GM23338 (cell line): ENCODE data around the gene TSPYL2.

Source experiments
- CREB1 ChIP-seq: fragments of 250-450 bp; sonication (Bioruptor Pico); IDR thresholded peaks from 2 replicates; pipeline ENCODE4 v1.5.0; 2020; ENCODE audit warnings: low read depth, mild to moderate bottlenecking, moderate library complexity
- CTCF ChIP-seq, 2 experiments: fragments of 200-600 bp in 1 of 2; sonication (generic) in 1 of 2; conservative IDR thresholded peaks; 2 replicates each; pipeline versions ENCODE4 v1.5.1 to v1.6.1; 2016 to 2017; ENCODE audit warnings: antibody characterized with exemption in 2 of 2, low read depth in 2 of 2, mild to moderate bottlenecking in 2 of 2, moderate library complexity in 1 of 2
- EZH2 ChIP-seq: fragments of 200-600 bp; sonication (generic); IDR thresholded peaks from one replicate; pipeline ENCODE4 v1.8.0; 2017; ENCODE audit warnings: antibody characterized with exemption, mild to moderate bottlenecking, low read depth; ENCODE audit not compliant: unreplicated experiment
- EZH2phosphoT487 ChIP-seq: fragments of 200-600 bp; sonication (generic); IDR thresholded peaks from one replicate; pipeline ENCODE4 v1.8.1; 2018; ENCODE audit warnings: antibody characterized with exemption; ENCODE audit not compliant: unreplicated experiment
- JUNB ChIP-seq: IDR thresholded peaks from one replicate; pipeline ENCODE4 v1.6.1; 2016; ENCODE audit warnings: antibody characterized with exemption; ENCODE audit not compliant: unreplicated experiment
- POLR2AphosphoS5 ChIP-seq: IDR thresholded peaks from 2 replicates; pipeline ENCODE4 v1.6.1; 2016; ENCODE audit warnings: antibody characterized with exemption, low read depth
- REST ChIP-seq: IDR thresholded peaks from one replicate; pipeline ENCODE4 v1.6.1; 2018; ENCODE audit warnings: antibody characterized with exemption; ENCODE audit not compliant: unreplicated experiment

GRCh38 chrX:53071064-53071463 is 11.1 kb upstream of the TSPYL2 start:
- TF ChIP-seq CTCF (conservative IDR thresholded peaks at IDR 0.05; ENCODE audit: low read depth in 2 of 2) (no peak), EZH2 (no peak), POLR2AphosphoS5 (no peak), REST (no peak), JUNB (no peak), CREB1 (no peak), EZH2phosphoT487 (no peak)
